OCI-LY7 (cell line): ENCODE results near the gene ATP8B2. TPM values are rescaled to one million over a fixed set of nuclear protein-coding genes. Genes with fewer than 3 reads are reported as not detected.

Experiments used
- BruUV-seq: library from RNA; stranded (reverse); fragments of 400-500 nt; replicated peaks from 2 replicates; lab custom pipeline; 2021; lab: Mats Ljungman, UMichigan
- CTCF ChIA-PET: fragments of 300-600 bp; sonication (Branson Sonifier 250); formaldehyde crosslinking; loops from one replicate; lab custom pipeline; 2022; ENCODE audit warnings: antibody characterized with exemption; ENCODE audit not compliant: unreplicated experiment; lab: Charles Lee
- POLR2A ChIA-PET: fragments of 300-600 bp; sonication (Branson Sonifier 250); formaldehyde crosslinking; loops from one replicate; lab custom pipeline; 2022; ENCODE audit warnings: antibody characterized with exemption; lab: Charles Lee
- DNase-seq: peaks from one replicate; pipeline ENCODE4 v3.0.0-alpha.2; 2015; ENCODE audit warnings: low spot score
- H2AFZ ChIP-seq: fragments of 200-600 bp; sonication (generic), shearing (Covaris generic); 2 replicates; pipeline ENCODE4 v1.6.1; 2014; ENCODE audit warnings: mild to moderate bottlenecking, antibody characterized with exemption, low read length, moderate library complexity
- H3K27ac ChIP-seq: fragments of 200-600 bp; sonication (generic); 2 replicates; pipeline ENCODE4 v1.5.1; 2014; ENCODE audit warnings: mixed run types, low read depth, mild to moderate bottlenecking, moderate library complexity, low read length, inconsistent platforms; ENCODE audit not compliant: poor library complexity, severe bottlenecking
- H3K36me3 ChIP-seq: fragments of 200-600 bp; sonication (generic); 2 replicates; pipeline ENCODE4 v1.6.1; 2014; ENCODE audit warnings: mild to moderate bottlenecking, antibody characterized with exemption, low read length, moderate library complexity, mixed read lengths; ENCODE audit not compliant: insufficient read depth
- H3K4me1 ChIP-seq: fragments of 200-600 bp; sonication (generic); 2 replicates; pipeline ENCODE4 v1.5.1; 2014; ENCODE audit warnings: mild to moderate bottlenecking, low read length; ENCODE audit not compliant: insufficient read depth, poor library complexity, severe bottlenecking
- H3K4me2 ChIP-seq: fragments of 200-600 bp; sonication (generic); 2 replicates; pipeline ENCODE4 v1.6.1; 2014; ENCODE audit warnings: mild to moderate bottlenecking, low read length
- H3K4me3 ChIP-seq: fragments of 200-600 bp; sonication (generic); 2 replicates; pipeline ENCODE4 v1.5.1; 2014; ENCODE audit warnings: mild to moderate bottlenecking, low read depth, low read length; ENCODE audit not compliant: poor library complexity, severe bottlenecking
- H3K79me2 ChIP-seq: fragments of 200-600 bp; sonication (generic); 2 replicates; pipeline ENCODE4 v1.6.1; 2016; ENCODE audit warnings: low read depth, mild to moderate bottlenecking, low read length, moderate library complexity, mixed read lengths; ENCODE audit not compliant: insufficient read depth
- H3K9me2 ChIP-seq: fragments of 200-600 bp; sonication (generic); 2 replicates; pipeline ENCODE4 v1.6.1; 2016; ENCODE audit warnings: mild to moderate bottlenecking, low read length, mixed read lengths; ENCODE audit not compliant: insufficient read depth
- H3K9me3 ChIP-seq: fragments of 200-600 bp; sonication (generic); 2 replicates; pipeline ENCODE4 v1.6.1; 2014; ENCODE audit warnings: mild to moderate bottlenecking, mixed run types, low read length, mixed read lengths
- H4K20me1 ChIP-seq: fragments of 200-600 bp; sonication (generic); 2 replicates; pipeline ENCODE4 v1.6.1; 2014; ENCODE audit warnings: mild to moderate bottlenecking, antibody characterized with exemption, low read length, moderate library complexity, mixed read lengths; ENCODE audit not compliant: insufficient read depth
- CTCF ChIP-seq: fragments of 200-600 bp; sonication (generic); conservative IDR thresholded peaks from 2 replicates; pipeline ENCODE4 v1.5.1; 2014; ENCODE audit warnings: mild to moderate bottlenecking, antibody characterized with exemption, low read length, moderate library complexity, mixed read lengths
- EZH2phosphoT487 ChIP-seq: fragments of 200-600 bp; sonication (generic); IDR thresholded peaks from 2 replicates; pipeline ENCODE4 v1.6.1; 2018; ENCODE audit warnings: low read depth, borderline replicate concordance, mild to moderate bottlenecking, mixed run types, antibody characterized with exemption, low read length, moderate library complexity, mixed read lengths
- intact Hi-C: fragments of 100-400 bp; cut with micrococcal nuclease; formaldehyde crosslinking; loops from one replicate; pipeline ENCODE4 v1.10.0; 2022; ENCODE audit not compliant: unreplicated experiment
- total RNA-seq, 2 experiments: library from RNA; depleted of rRNA in 1 of 2; stranded (reverse); fragments of >200 nt in 1 of 2; shearing (Covaris generic) in 1 of 2; gene quantifications; 2 replicates each; pipeline ENCODE4 v1.2.3, GENCODE V29; 2014 to 2022

The ATP8B2 gene
- total RNA-seq, 2 experiments from 2014 or later, result 11.5 to 28.8 TPM

- no peaks in the 10 kb centered on the region for H3K9me2 ChIP-seq
- CTCF ChIA-PET, result no interaction called here
- peaks cover 4% of the 10 kb centered on the region for H3K4me1 ChIP-seq
- DNase-seq, result peak; percentile 11
- H4K20me1 ChIP-seq, result no peaks in the 10 kb centered on the region
- H3K36me3 ChIP-seq, result no peaks in the 10 kb centered on the region
- no peak overlapping the region for H3K4me3 ChIP-seq
- H3K27ac ChIP-seq, result no peak overlapping the region
- peak overlapping the region; percentile 87 for H2AFZ ChIP-seq
- POLR2A ChIA-PET, result interaction anchor here (0.7 to 1.0 kb wide), 2 partner anchors 39 to 506 kb away, joined by 3 read pairs; no protein-coding TSS in a partner anchor
- intact Hi-C loops, result no loop called here
- TF ChIP-seq EZH2phosphoT487 (no peak), CTCF (no peak)
- H3K9me3 ChIP-seq, result no peaks in the 10 kb centered on the region
- peak overlapping the region; percentile 4; the same call in 1 of the 2 replicates for H3K4me2 ChIP-seq
- no TSS peak for BruUV-seq
- H3K79me2 ChIP-seq, result no peaks in the 10 kb centered on the region
Observed at GRCh38 chr1:154386643-154387352, 61.5 kb downstream of the ATP8B2 start.

GRCh38 chr1:154391086-154391770 lies 65.9 kb downstream of the ATP8B2 start:
- no peak overlapping the region for H3K4me2 ChIP-seq
- ChIA-PET CTCF (no interaction called here), POLR2A (interaction anchor here (0.7 to 1.1 kb wide), 3 partner anchors 26 to 120 kb away, joined by 3 to 5 read pairs (median 4); no protein-coding TSS in a partner anchor)
- no peaks in the 10 kb centered on the region for H3K9me2 ChIP-seq
- no peaks in the 10 kb centered on the region for H3K36me3 ChIP-seq
- BruUV-seq, result no TSS peak
- intact Hi-C loops, result no loop called here
- no peak overlapping the region for H3K4me3 ChIP-seq
- H3K9me3 ChIP-seq, result no peaks in the 10 kb centered on the region; the same call in 1 of the 2 replicates
- no peaks in the 10 kb centered on the region for H4K20me1 ChIP-seq
- H3K4me1 ChIP-seq, result no peaks in the 10 kb centered on the region
- H3K79me2 ChIP-seq, result no peaks in the 10 kb centered on the region
- H2AFZ ChIP-seq, result no peak overlapping the region
- TF ChIP-seq CTCF, result no peak
- TF ChIP-seq EZH2phosphoT487, result no peak
- H3K27ac ChIP-seq, result no peak overlapping the region
- DNase-seq, result no peak
